Activated naive CD4-positive, alpha-beta T cell treated with anti-CD3 and anti-CD28 coated beads, Interleukin-2, amount 50 U/mL, for 72 hours (primary cell): ENCODE data around the gene KCNQ1OT1. TPM values are rescaled to one million over a fixed set of nuclear protein-coding genes. Genes with fewer than 3 reads are reported as not detected.

Experiments
- ATAC-seq, 2 donors: fragments of 150-1000 bp; cut with Tn5 transposase; 2 replicates each; pipeline ENCODE4 v1.10.0; 2021; ENCODE audit warnings: mild to moderate bottlenecking in 2 of 2, moderate library complexity in 2 of 2
- DNase-seq, 2 donors: peaks; one replicate each; pipeline ENCODE4 v3.0.0; 2021 to 2022; ENCODE audit warnings: low spot score in 2 of 2
- H3K27ac Mint-ChIP-seq, 2 donors: one replicate each; pipeline ENCODE4 v1.8.0; 2022; ENCODE audit warnings: mild to moderate bottlenecking in 2 of 2, mixed read lengths in 2 of 2
- H3K36me3 Mint-ChIP-seq, 2 donors: one replicate each; pipeline ENCODE4 v1.8.0; 2022; ENCODE audit warnings: mixed read lengths in 2 of 2
- H3K9me3 Mint-ChIP-seq, 2 donors: one replicate each; pipeline ENCODE4 v1.8.0; 2022; ENCODE audit warnings: mixed read lengths in 2 of 2
- total RNA-seq, 2 donors: library from RNA; stranded (reverse); gene quantifications; one replicate each; pipeline ENCODE4 v1.2.3, GENCODE V29; 2022

The KCNQ1OT1 gene
- total RNA-seq, 2 donors from 2014 or later, result 0.30 to 0.49 TPM

GRCh38 chr11:2699185-2699530, 636 bp downstream of the KCNQ1OT1 start:
- Mint-ChIP-seq H3K9me3 (no peaks in the 10 kb centered on the region), H3K36me3 (peaks cover 11 to 12% of the 10 kb centered on the region in 2 donors), H3K27ac (peak overlapping the region; percentile 32 to 67)
- ATAC-seq (peak in 1 of 2 donors; percentile 3), DNase-seq (peak; percentile 24 to 52)

GRCh38 chr11:2698386-2699184, 1.2 kb downstream of the KCNQ1OT1 start:
- Mint-ChIP-seq H3K9me3 (no peaks in the 10 kb centered on the region), H3K27ac (peak overlapping the region; percentile 32 to 67), H3K36me3 (peaks cover 11 to 12% of the 10 kb centered on the region in 2 donors)
- peak in 1 of 2 donors; percentile 18 for DNase-seq
- ATAC-seq, result no peak

- no peaks in the 10 kb centered on the region for H3K9me3 Mint-ChIP-seq
- no peak for DNase-seq
- H3K27ac Mint-ChIP-seq, result no peak overlapping the region
- peaks cover 11 to 12% of the 10 kb centered on the region in 2 donors for H3K36me3 Mint-ChIP-seq
- ATAC-seq, result no peak
Measured at GRCh38 chr11:2697866-2698265, 1.9 kb downstream of the KCNQ1OT1 start.

- no peak overlapping the region for H3K27ac Mint-ChIP-seq
Measured at GRCh38 chr11:2696455-2696854, 3.3 kb downstream of the KCNQ1OT1 start.

GRCh38 chr11:2694995-2695939, 4.5 kb downstream of the KCNQ1OT1 start:
- no peak for ATAC-seq
- peak in 1 of 2 donors; percentile 11 for DNase-seq
- Mint-ChIP-seq H3K36me3 (peaks cover 11 to 12% of the 10 kb centered on the region in 2 donors), H3K9me3 (no peaks in the 10 kb centered on the region), H3K27ac (no peak overlapping the region)

More at GRCh38 chr11:2696455-2696854, 3.3 kb downstream of the KCNQ1OT1 start:
- DNase-seq, result no peak
- H3K9me3 Mint-ChIP-seq, result no peaks in the 10 kb centered on the region
- peaks cover 11 to 12% of the 10 kb centered on the region in 2 donors for H3K36me3 Mint-ChIP-seq
- no peak for ATAC-seq

GRCh38 chr11:2694495-2694894, 5.3 kb downstream of the KCNQ1OT1 start:
- peaks cover 11 to 12% of the 10 kb centered on the region in 2 donors for H3K36me3 Mint-ChIP-seq
- H3K9me3 Mint-ChIP-seq, result no peaks in the 10 kb centered on the region
- DNase-seq (peak in 1 of 2 donors; percentile 11), ATAC-seq (no peak)
- H3K27ac Mint-ChIP-seq, result no peak overlapping the region

GRCh38 chr11:2693271-2694261, 6.2 kb downstream of the KCNQ1OT1 start:
- H3K36me3 Mint-ChIP-seq, result peaks cover 4% of the 10 kb centered on the region in 2 donors
- H3K27ac Mint-ChIP-seq, result no peak overlapping the region
- H3K9me3 Mint-ChIP-seq, result no peaks in the 10 kb centered on the region
- no peak for ATAC-seq
- DNase-seq, result peak in 1 of 2 donors; percentile 30

GRCh38 chr11:2691991-2692875, 7.6 kb downstream of the KCNQ1OT1 start:
- ATAC-seq (no peak), DNase-seq (peak in 1 of 2 donors; percentile 25)
- Mint-ChIP-seq H3K36me3 (no peaks in the 10 kb centered on the region), H3K9me3 (no peaks in the 10 kb centered on the region), H3K27ac (peak overlapping the region; percentile 56 to 64)

GRCh38 chr11:2691355-2691761, 8.4 kb downstream of the KCNQ1OT1 start:
- ATAC-seq (no peak), DNase-seq (peak in 1 of 2 donors; percentile 9)
- H3K36me3 Mint-ChIP-seq, result no peaks in the 10 kb centered on the region
- no peaks in the 10 kb centered on the region for H3K9me3 Mint-ChIP-seq
- no peak overlapping the region for H3K27ac Mint-ChIP-seq

GRCh38 chr11:2690596-2691354, 9.0 kb downstream of the KCNQ1OT1 start:
- Mint-ChIP-seq H3K9me3 (no peaks in the 10 kb centered on the region), H3K36me3 (no peaks in the 10 kb centered on the region), H3K27ac (no peak overlapping the region)
- peak in 1 of 2 donors; percentile 30 for DNase-seq
- no peak for ATAC-seq

GRCh38 chr11:2689651-2690575, 9.9 kb downstream of the KCNQ1OT1 start:
- H3K36me3 Mint-ChIP-seq, result no peaks in the 10 kb centered on the region
- no peaks in the 10 kb centered on the region for H3K9me3 Mint-ChIP-seq
- peak overlapping the region in 1 of 2 donors; percentile 25 for H3K27ac Mint-ChIP-seq
- peak in 1 of 2 donors; percentile 34 for DNase-seq
- no peak for ATAC-seq

- DNase-seq (peak in 1 of 2 donors; percentile 38), ATAC-seq (no peak)
- no peaks in the 10 kb centered on the region for H3K9me3 Mint-ChIP-seq
- no peak overlapping the region for H3K27ac Mint-ChIP-seq
- no peaks in the 10 kb centered on the region for H3K36me3 Mint-ChIP-seq
Measured at GRCh38 chr11:2688381-2689231, 11.2 kb downstream of the KCNQ1OT1 start.

GRCh38 chr11:2687782-2688191, 12.0 kb downstream of the KCNQ1OT1 start:
- H3K36me3 Mint-ChIP-seq, result no peaks in the 10 kb centered on the region
- DNase-seq, result peak in 1 of 2 donors; percentile 53
- H3K27ac Mint-ChIP-seq, result no peak overlapping the region
- H3K9me3 Mint-ChIP-seq, result no peaks in the 10 kb centered on the region
- no peak for ATAC-seq
